HG03196 (cell line): ENCODE measurements around the gene PPP1CB.

Source experiments
- ATAC-seq: cut with Tn5 transposase; IDR thresholded peaks from one replicate; pipeline ENCODE4 v1.9.1; 2021; ENCODE audit not compliant: unreplicated experiment

The PPP1CB gene

GRCh38 chr2:28842042-28842441 lies 90.4 kb downstream of the PPP1CB start:
- no peak for ATAC-seq
